PFSK-1 (cell line): ENCODE data around the gene CHD6.

ENCODE experiments used
- FOXP2 ChIP-seq: optimal IDR thresholded peaks from 2 replicates; pipeline ENCODE3; 2011; ENCODE audit warnings: borderline replicate concordance, control low read depth, inconsistent platforms; ENCODE audit not compliant: insufficient read depth; ENCODE audit errors: extremely low read length, extremely low read depth
- POLR2AphosphoS5 ChIP-seq: IDR thresholded peaks from 2 replicates; pipeline ENCODE4 v1.6.1; 2012; ENCODE audit warnings: low read depth, mild to moderate bottlenecking, control low read depth, low read length, moderate library complexity
- REST ChIP-seq, 2 experiments: IDR thresholded peaks; 2 replicates each; pipeline versions ENCODE4 v1.6.1 to v1.8.0; 2011 to 2012; ENCODE audit warnings: low read depth in 2 of 2, low read length in 2 of 2, control low read depth in 1 of 2, inconsistent platforms in 1 of 2, mild to moderate bottlenecking in 1 of 2, moderate library complexity in 1 of 2; ENCODE audit not compliant: insufficient read depth in 1 of 2
- SIN3A ChIP-seq: IDR thresholded peaks from 2 replicates; pipeline ENCODE4 v1.6.1; 2012; ENCODE audit warnings: mild to moderate bottlenecking, low read length, moderate library complexity, borderline replicate concordance; ENCODE audit not compliant: insufficient read depth
- TAF1 ChIP-seq: IDR thresholded peaks from 2 replicates; pipeline ENCODE4 v1.6.1; 2012; ENCODE audit warnings: low read length, control low read depth, borderline replicate concordance; ENCODE audit not compliant: insufficient read depth

Gene CHD6

GRCh38 chr20:41544472-41544871 is 73.7 kb downstream of the CHD6 start:
- no peak for TF ChIP-seq REST (IDR thresholded peaks at IDR 0.05; ENCODE audit: insufficient read depth in 1 of 2, low read depth in 2 of 2, low read length in 2 of 2)
- no peak for TF ChIP-seq SIN3A
- TF ChIP-seq TAF1 = no peak
- TF ChIP-seq POLR2AphosphoS5 = no peak
- TF ChIP-seq FOXP2 = no peak

GRCh38 chr20:41540918-41541317 is 77.3 kb downstream of the CHD6 start:
- TF ChIP-seq REST (IDR thresholded peaks at IDR 0.05; ENCODE audit: insufficient read depth in 1 of 2, low read depth in 2 of 2, low read length in 2 of 2) (no peak), SIN3A (no peak), TAF1 (no peak), FOXP2 (no peak), POLR2AphosphoS5 (no peak)

GRCh38 chr20:41540459-41540858 is 77.7 kb downstream of the CHD6 start:
- no peak for TF ChIP-seq FOXP2
- TF ChIP-seq REST (IDR thresholded peaks at IDR 0.05; ENCODE audit: insufficient read depth in 1 of 2, low read depth in 2 of 2, low read length in 2 of 2) = no peak
- no peak for TF ChIP-seq TAF1
- no peak for TF ChIP-seq SIN3A
- no peak for TF ChIP-seq POLR2AphosphoS5

GRCh38 chr20:41538810-41539596 is 79.2 kb downstream of the CHD6 start:
- no peak for TF ChIP-seq REST (IDR thresholded peaks at IDR 0.05; ENCODE audit: insufficient read depth in 1 of 2, low read depth in 2 of 2, low read length in 2 of 2)

GRCh38 chr20:41537865-41538264 is 80.3 kb downstream of the CHD6 start:
- TF ChIP-seq POLR2AphosphoS5 = no peak
- TF ChIP-seq FOXP2 = no peak
- TF ChIP-seq SIN3A = no peak
- TF ChIP-seq REST (IDR thresholded peaks at IDR 0.05; ENCODE audit: insufficient read depth in 1 of 2, low read depth in 2 of 2, low read length in 2 of 2) = no peak
- no peak for TF ChIP-seq TAF1
